HG03575 (cell line): ENCODE results near the gene C9orf50.

Source experiments
- ATAC-seq: cut with Tn5 transposase; IDR thresholded peaks from one replicate; pipeline ENCODE4 v1.9.1; 2021; ENCODE audit not compliant: unreplicated experiment, insufficient number of reproducible peaks, low FRiP score; ENCODE audit errors: extremely low read depth

The C9orf50 gene

DNA sequence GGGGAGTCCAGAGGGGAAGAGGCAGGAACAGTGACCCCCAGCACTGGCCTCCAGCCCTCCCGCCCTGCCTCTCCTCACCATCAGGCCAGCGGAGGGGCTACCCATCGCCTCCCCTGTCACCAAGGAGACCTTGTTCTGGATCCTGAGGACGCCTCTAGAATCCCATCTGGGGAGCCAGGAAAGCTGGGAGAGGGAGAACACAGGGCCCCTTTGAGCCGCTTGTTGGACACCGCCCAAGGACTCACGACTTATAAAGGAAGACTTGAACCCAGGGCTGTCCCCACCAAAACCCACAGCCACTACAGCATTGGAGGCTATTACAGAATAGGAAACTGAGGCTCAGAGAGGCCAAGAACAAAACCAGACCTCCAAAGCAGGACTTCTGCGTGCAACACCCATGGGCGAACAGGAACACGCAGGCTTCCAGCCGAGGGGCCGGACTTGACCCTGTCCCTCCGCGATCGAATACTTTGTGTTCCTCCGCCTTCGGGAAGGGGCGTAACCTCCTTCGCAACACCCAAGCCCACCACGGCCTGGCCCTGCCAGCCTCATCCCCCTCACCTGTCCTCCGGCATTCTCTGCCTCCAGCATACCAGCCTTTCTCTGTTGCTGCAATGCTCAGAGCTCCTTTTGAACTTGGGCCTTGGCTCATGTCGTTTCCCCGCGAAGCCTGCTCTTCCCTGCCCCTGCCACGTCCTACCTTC is 54.2 kb downstream of the C9orf50 start:
- no peak for ATAC-seq

DNA sequence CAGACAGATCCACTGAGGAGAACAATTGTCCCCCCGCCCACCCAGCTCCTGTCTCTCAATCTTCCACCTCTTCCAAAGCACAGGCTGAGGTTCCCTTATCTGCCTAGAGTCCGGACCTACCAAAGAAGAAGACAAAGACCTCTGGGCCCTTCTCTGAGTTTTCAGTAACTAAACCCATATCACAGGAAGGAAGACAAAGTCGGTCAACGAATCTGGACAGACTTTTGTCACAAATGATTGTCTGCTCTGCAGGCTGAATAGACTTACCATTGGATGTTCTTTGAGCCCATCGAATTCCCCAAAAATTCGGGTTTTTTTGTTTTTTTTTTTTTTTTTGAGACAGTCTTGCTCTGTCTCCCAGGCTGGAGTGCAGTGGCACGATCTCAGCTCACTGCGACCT is 58.0 kb downstream of the C9orf50 start:
- no peak for ATAC-seq

DNA sequence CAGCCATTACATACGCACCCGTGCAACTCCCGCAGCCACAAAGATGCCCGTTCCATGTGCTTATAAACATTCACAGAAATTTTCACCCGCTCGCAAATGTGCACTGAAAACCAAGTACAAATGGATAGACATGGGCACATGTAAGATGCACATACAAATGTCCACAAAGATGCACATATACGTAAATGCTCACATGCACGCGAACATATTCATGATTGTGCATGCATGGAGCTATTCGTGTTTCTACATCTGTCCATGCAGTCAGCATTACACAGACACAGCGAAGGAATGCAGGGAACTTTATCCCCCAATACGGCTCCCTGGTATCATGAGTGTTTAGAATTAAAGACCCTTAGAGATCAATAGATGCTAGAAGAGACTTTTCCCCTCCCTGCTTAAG is 58.4 kb downstream of the C9orf50 start:
- ATAC-seq: no peak
